G401 (cell line): Measurements from ENCODE around the gene HMGN4. TPM values are rescaled to one million over a fixed set of nuclear protein-coding genes. Genes with fewer than 3 reads are reported as not detected.
"Not testable (repeated sequence)": the region's sequence is repeated elsewhere in the genome, so short reads cannot be mapped to it uniquely, and the experiment has no call there.

Source experiments
- DNase-seq: peaks from one replicate; pipeline ENCODE4 v3.0.0-alpha.2; 2015; ENCODE audit warnings: low spot score
- in situ Hi-C: cut with HindIII; loops from 2 replicates; pipeline ENCODE4 v1.10.0; 2016; ENCODE audit warnings: low sequenced_read_pairs, mixed read lengths
- total RNA-seq: library from RNA; depleted of rRNA; stranded (reverse); fragments of >200 nt; shearing (Covaris generic); gene quantifications from 2 replicates; pipeline ENCODE4 v1.2.3, GENCODE V29; 2014

HMGN4 gene
- total RNA-seq, 1 experiment from 2014 or later = 140 TPM

- in situ Hi-C loops = no loop called here
- DNase-seq = peak; percentile 67
These were observed 16.4 kb upstream of the HMGN4 start for GRCh38 chr6:26521600-26522391.

- in situ Hi-C loops = not testable (repeated sequence)
These were observed 15.5 kb upstream of the HMGN4 start for GRCh38 chr6:26522486-26523228.

GRCh38 chr6:26524314-26524713 lies 13.9 kb upstream of the HMGN4 start:
- in situ Hi-C loops, DNase-seq: not testable (repeated sequence)

More at GRCh38 chr6:26522486-26523228, 15.5 kb upstream of the HMGN4 start:
- DNase-seq = peak; percentile 15

- in situ Hi-C loops = no loop called here
- DNase-seq = no peak
These were observed 13.3 kb upstream of the HMGN4 start for GRCh38 chr6:26524722-26525370.

- in situ Hi-C loops = no loop called here
- no peak for DNase-seq
These were observed 12.3 kb upstream of the HMGN4 start for GRCh38 chr6:26525838-26526237.

GRCh38 chr6:26526928-26527327 lies 11.2 kb upstream of the HMGN4 start:
- in situ Hi-C loops = no loop called here
- DNase-seq = no peak

GRCh38 chr6:26530203-26530602 lies 8.0 kb upstream of the HMGN4 start:
- no peak for DNase-seq
- in situ Hi-C loops = no loop called here

- no peak for DNase-seq
- in situ Hi-C loops = no loop called here
These were observed 6.3 kb upstream of the HMGN4 start for GRCh38 chr6:26531897-26532296.

- in situ Hi-C loops = no loop called here
- DNase-seq = peak; percentile 97
These were observed 5.3 kb upstream of the HMGN4 start for GRCh38 chr6:26532699-26533531.

- in situ Hi-C loops = no loop called here
- no peak for DNase-seq
These were observed 4.6 kb upstream of the HMGN4 start for GRCh38 chr6:26533532-26533931.

GRCh38 chr6:26534681-26535465 lies 3.3 kb upstream of the HMGN4 start:
- in situ Hi-C loops = no loop called here
- DNase-seq = peak; percentile 67

GRCh38 chr6:26536571-26537159 lies 1.5 kb upstream of the HMGN4 start:
- peak; percentile 78 for DNase-seq
- in situ Hi-C loops = no loop called here

GRCh38 chr6:26537160-26537845 lies 863 bp upstream of the HMGN4 start:
- in situ Hi-C loops = no loop called here
- DNase-seq = peak; percentile 96

GRCh38 chr6:26538572-26538902 lies 371 bp downstream of the HMGN4 start:
- peak; percentile 42 for DNase-seq

GRCh38 chr6:26539071-26539615 lies 977 bp downstream of the HMGN4 start:
- in situ Hi-C loops = no loop called here
- DNase-seq = no peak

More at GRCh38 chr6:26538572-26538902, 371 bp downstream of the HMGN4 start:
- in situ Hi-C loops = no loop called here

- in situ Hi-C loops = no loop called here
- no peak for DNase-seq
These were observed 3.4 kb downstream of the HMGN4 start for GRCh38 chr6:26541579-26541978.

- DNase-seq = no peak
- in situ Hi-C loops = no loop called here
These were observed 5.8 kb downstream of the HMGN4 start for GRCh38 chr6:26543953-26544352.
